Chondrocyte (in vitro differentiated cells): Measurements from ENCODE around the gene ST6GALNAC4. TPM values are rescaled to one million over a fixed set of nuclear protein-coding genes. Genes with fewer than 3 reads are reported as not detected.
A peak's percentile ranks its signal among the peaks of the same experiment; 100 is the strongest.

Source experiments
- DNase-seq: peaks from one replicate; pipeline ENCODE4 v3.0.0; 2021; ENCODE audit warnings: mixed read lengths, low spot score
- H3K27ac Mint-ChIP-seq: one replicate; pipeline ENCODE4 v1.8.0; 2021; ENCODE audit warnings: mild to moderate bottlenecking, moderate library complexity, mixed read lengths; ENCODE audit not compliant: unreplicated experiment
- H3K27me3 Mint-ChIP-seq: 2 replicates; pipeline ENCODE4 v1.8.0; 2021; ENCODE audit warnings: low read depth, mixed read lengths
- H3K36me3 Mint-ChIP-seq: 2 replicates; pipeline ENCODE4 v1.8.0; 2021; ENCODE audit warnings: low read depth, mixed read lengths
- H3K4me1 Mint-ChIP-seq: 2 replicates; pipeline ENCODE4 v1.8.0; 2021; ENCODE audit warnings: low read depth, mild to moderate bottlenecking, mixed read lengths
- H3K4me3 Mint-ChIP-seq: one replicate; pipeline ENCODE4 v1.8.0; 2021; ENCODE audit warnings: mild to moderate bottlenecking, moderate library complexity, mixed read lengths; ENCODE audit not compliant: unreplicated experiment
- H3K9me3 Mint-ChIP-seq: 2 replicates; pipeline ENCODE4 v1.8.0; 2021; ENCODE audit warnings: low read depth, mixed read lengths
- total RNA-seq: library from RNA; stranded (reverse); gene quantifications from 3 replicates; pipeline ENCODE4 v1.2.1, GENCODE V29; 2021
- TF ChIP-seq, protein P1 (sequence below): fragments of 200-600 bp; sonication (generic); IDR thresholded peaks from 2 replicates; pipeline ENCODE4 v1.5.0; 2021; ENCODE audit warnings: antibody characterized with exemption, mild to moderate bottlenecking, moderate library complexity

The ST6GALNAC4 gene
- total RNA-seq, 1 donor from 2014 or later = 25.5 TPM

DNA sequence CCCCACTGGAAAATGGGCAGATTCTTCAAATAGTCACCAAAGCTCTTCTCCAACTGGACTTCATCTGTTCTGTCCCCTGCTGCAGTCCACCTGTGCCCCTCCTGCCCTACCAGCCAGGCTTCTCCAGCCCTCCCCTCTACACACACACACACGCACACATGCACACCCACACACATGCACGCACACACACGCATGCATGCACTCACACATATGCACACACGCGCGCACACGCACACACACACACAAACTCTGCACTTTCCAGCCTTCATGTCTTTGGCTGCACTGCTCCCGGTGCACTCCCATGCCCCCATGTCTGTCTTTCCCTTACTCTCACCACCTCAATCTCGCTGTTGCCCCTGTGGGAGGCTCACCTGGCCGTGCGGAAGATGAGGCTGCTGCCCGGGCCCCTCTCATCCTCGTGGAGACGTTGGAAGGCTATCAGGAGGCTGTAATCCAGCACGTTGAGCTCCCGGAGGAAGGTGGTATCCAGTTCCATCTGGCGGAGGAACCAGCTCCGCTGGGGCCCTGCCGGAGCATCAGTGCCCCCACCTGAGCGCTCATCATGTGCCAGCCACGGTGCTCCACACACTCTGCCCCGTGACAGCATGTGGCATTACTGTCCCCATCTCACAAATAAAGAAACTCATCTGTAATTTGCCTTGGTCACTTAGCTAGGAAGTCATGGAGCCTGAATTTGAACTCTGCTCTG, 8.0 kb upstream of the ST6GALNAC4 start:
- peaks cover 14% of the 10 kb centered on the region for H3K4me1 Mint-ChIP-seq
- H3K9me3 Mint-ChIP-seq = no peaks in the 10 kb centered on the region
- DNase-seq = no peak
- H3K36me3 Mint-ChIP-seq = peaks cover 1% of the 10 kb centered on the region
- TF ChIP-seq, protein P1, sequence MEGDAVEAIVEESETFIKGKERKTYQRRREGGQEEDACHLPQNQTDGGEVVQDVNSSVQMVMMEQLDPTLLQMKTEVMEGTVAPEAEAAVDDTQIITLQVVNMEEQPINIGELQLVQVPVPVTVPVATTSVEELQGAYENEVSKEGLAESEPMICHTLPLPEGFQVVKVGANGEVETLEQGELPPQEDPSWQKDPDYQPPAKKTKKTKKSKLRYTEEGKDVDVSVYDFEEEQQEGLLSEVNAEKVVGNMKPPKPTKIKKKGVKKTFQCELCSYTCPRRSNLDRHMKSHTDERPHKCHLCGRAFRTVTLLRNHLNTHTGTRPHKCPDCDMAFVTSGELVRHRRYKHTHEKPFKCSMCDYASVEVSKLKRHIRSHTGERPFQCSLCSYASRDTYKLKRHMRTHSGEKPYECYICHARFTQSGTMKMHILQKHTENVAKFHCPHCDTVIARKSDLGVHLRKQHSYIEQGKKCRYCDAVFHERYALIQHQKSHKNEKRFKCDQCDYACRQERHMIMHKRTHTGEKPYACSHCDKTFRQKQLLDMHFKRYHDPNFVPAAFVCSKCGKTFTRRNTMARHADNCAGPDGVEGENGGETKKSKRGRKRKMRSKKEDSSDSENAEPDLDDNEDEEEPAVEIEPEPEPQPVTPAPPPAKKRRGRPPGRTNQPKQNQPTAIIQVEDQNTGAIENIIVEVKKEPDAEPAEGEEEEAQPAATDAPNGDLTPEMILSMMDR = no peak
- peak overlapping the region; percentile 43 for H3K27ac Mint-ChIP-seq
- no peaks in the 10 kb centered on the region for H3K27me3 Mint-ChIP-seq
- H3K4me3 Mint-ChIP-seq = no peak overlapping the region

DNA sequence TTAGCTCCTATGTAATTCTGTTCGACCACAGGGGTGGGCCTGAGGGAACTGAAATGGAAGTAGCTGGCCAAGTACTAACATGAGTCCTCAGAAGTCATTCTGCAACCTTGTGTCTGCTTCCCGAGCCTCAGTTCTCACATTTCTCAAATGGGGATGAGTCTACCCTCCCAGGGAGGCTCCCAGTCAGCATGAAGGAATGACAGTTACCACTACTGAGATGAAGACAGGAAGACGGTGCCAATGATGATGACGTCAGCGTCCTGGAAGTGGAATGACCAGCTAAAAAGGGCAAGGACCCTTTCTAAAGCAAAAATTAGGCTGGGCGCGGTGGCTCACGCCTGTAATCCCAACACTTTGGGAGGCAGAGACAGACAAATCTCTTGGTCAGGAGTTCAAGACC, 6.9 kb upstream of the ST6GALNAC4 start:
- no peaks in the 10 kb centered on the region for H3K27me3 Mint-ChIP-seq
- peak overlapping the region; percentile 87 for H3K27ac Mint-ChIP-seq
- TF ChIP-seq, protein P1 = no peak
- no peak overlapping the region for H3K4me3 Mint-ChIP-seq
- no peaks in the 10 kb centered on the region for H3K9me3 Mint-ChIP-seq
- H3K4me1 Mint-ChIP-seq = peaks cover 23% of the 10 kb centered on the region
- peaks cover 1% of the 10 kb centered on the region for H3K36me3 Mint-ChIP-seq
- DNase-seq = no peak

DNA sequence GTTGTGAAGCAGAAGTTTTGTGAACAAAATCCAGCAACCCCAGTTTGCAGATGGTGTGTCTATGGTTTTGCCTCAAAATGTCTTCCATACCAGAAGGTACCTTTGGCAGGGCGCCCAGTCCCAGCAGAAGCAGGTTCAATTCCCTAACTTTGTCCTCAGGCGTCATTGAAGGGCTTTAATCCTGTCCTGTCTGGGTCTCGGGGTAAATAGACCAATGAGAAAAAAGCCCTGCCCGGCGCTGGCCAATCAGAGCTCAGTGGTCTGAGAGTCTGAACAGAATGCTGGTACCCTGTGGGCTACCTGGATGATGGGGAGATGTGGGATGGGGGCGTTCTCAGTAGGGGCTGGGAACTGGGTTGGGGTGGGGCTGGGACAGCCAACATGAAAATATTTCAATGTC, 6.2 kb upstream of the ST6GALNAC4 start:
- Mint-ChIP-seq H3K27ac (peak overlapping the region; percentile 14), H3K36me3 (peaks cover 1% of the 10 kb centered on the region), H3K4me1 (peaks cover 26% of the 10 kb centered on the region), H3K27me3 (no peaks in the 10 kb centered on the region), H3K4me3 (no peak overlapping the region), H3K9me3 (no peaks in the 10 kb centered on the region)
- DNase-seq = no peak
- TF ChIP-seq, protein P1 = no peak

DNA sequence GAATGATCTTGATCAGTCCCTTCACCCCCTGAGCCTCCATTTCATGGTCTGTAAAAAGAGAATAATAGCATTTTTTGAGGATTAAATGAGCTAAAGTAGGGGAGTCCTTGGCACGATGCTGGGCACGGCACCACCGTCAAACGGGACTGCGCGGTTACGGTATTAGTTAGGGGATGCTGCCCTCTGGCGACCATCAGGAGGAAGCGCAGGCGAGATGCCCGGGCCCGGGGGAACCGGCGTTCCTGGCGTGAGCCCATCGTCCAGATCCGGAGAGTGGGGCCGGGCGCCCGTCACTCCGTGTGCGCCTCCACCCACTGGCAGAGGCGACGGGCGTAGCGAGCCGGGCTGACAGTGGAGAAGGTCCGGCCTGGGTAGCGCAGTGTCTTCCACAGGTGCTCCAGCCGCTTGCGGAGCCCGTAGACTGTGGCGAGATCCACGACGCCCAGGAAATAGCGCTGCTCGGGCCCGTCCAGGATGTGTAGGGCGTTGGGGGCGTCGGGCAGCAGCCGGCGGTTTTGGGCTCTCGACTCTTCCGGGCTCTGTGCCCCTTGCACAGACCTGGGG, 4.8 kb upstream of the ST6GALNAC4 start:
- Mint-ChIP-seq H3K27ac (peak overlapping the region; percentile 66), H3K36me3 (peaks cover 1% of the 10 kb centered on the region), H3K4me1 (peaks cover 36% of the 10 kb centered on the region), H3K9me3 (no peaks in the 10 kb centered on the region), H3K4me3 (no peak overlapping the region), H3K27me3 (no peaks in the 10 kb centered on the region)
- TF ChIP-seq, protein P1 = peak; percentile 99
- DNase-seq = peak; percentile 66

DNA sequence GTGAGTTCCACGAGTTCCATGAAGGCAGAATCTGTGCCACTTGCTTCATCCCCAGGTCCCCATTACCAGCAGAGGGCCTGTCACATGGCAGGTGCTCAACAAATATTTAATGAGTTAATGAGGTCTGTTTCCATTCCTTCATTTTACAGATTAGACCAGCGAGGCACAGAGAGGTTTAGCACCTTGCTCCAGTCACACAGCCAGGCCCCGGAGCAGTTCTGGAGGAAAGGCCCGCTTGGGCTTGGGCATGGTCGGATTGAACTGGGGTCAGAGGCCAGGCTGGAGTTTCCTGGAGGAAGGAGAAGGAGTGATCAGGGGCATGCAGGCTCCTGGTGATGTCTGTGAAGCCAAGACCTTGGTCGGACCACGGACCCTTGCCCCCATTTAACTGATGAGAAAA, 4.0 kb upstream of the ST6GALNAC4 start:
- no peak for DNase-seq
- no peak overlapping the region for H3K4me3 Mint-ChIP-seq
- TF ChIP-seq, protein P1 = no peak
- no peaks in the 10 kb centered on the region for H3K27me3 Mint-ChIP-seq
- H3K4me1 Mint-ChIP-seq = peaks cover 44% of the 10 kb centered on the region
- H3K27ac Mint-ChIP-seq = peak overlapping the region; percentile 79
- H3K9me3 Mint-ChIP-seq = no peaks in the 10 kb centered on the region
- H3K36me3 Mint-ChIP-seq = peaks cover 1% of the 10 kb centered on the region
